Activated T-cell treated with anti-CD3 and anti-CD28 coated beads for 1 hour (primary cell): ENCODE measurements around the gene NAXE.
A peak's percentile ranks its signal among the peaks of the same experiment; 100 is the strongest.
"Not testable (repeated sequence)": the region's sequence is repeated elsewhere in the genome, so short reads cannot be mapped to it uniquely, and the experiment has no call there.

Source experiments
- DNase-seq: peaks from one replicate; pipeline ENCODE4 v3.0.0-alpha.2; 2020; ENCODE audit warnings: low read depth

The NAXE gene

DNA sequence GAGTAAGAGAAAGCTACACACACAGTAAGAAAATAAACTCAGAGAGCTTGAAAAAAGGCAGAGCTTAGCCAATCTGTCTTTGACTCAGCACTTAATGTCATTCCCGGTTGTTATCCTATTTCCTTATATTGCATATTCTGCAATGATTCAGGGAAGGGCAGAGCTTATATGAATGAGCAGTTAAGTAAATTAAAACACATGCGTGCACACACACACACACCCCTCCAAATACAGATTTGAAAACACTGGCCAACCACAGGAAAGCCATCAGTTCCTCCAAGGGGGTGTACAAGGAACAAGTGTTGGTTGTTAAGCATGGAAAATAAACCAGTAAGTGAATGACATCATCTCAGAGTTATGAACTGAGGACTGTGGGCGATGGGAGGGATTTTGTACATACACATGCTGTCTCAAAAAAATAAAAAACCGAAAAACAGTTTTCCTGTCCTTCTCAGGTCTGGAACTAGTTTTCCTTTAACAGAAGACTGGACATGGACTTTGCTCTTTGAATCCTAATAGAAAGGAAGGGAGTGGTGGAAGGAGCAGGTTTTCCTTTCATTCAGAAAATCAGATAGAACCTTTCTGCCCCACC, 20.2 kb upstream of the NAXE start:
- DNase-seq: no peak

DNA sequence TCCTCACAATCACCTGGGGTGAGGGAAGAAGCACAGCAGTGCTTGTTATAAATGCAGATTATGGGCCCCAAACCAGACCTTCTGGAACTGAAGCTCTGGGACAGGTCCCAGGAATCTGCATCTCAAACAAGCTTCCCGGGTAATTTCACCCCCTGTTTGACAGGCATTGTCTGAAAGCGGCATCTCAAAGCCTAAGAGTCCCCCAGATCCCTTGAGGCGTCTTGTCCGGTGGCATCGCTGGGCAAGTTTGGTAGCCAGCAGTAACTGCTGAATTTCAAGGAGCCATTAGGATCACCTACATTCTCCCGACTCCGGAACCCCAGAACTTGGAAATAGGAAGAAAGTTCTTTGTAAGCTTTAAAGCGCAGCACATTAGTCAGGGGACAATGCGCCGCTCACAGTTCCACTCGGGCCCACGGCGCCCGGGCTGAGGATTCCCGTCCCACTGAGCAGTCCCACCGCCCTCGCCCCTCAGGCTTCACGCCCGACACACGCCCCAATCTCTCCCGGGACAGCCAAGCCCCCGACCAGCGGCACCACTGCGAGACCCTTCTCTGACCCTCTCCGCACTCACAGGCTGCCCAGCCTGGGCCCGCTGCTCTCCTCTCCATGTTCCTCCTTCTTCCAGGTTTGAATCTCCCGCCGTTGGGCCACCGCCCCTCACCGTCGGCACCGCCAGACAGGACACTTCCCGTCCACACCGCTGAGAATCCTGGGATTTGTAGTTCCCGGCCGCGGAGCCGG, 19.5 kb upstream of the NAXE start, which contains the start of gene IQGAP3:
IQGAP3 (minus strand) TSS at position 647 of the 744 bp plus-strand sequence; CDS start at position 611, 36 bp downstream.
- DNase-seq: peak; percentile 46

DNA sequence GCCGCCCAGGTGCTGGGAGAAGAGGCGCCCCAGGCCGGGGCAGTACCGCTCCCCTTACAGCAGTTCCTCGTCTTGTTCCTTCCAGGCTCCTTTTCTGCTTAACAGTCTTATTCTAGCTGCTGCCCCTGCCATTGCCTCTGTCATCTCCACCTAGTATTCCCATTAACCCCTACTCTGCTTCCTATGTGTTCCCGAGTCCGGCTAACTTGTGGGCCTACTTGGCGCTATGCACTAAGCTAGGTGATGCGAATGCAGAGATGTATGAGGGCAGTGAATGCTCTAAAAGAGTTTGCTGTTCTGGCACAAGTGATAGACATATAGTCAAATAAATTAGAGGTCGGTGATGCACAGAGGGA, 18.9 kb upstream of the NAXE start:
- DNase-seq: no peak

- no peak for DNase-seq
Measured at GRCh38 chr1:156574039-156574633, 17.4 kb upstream of the NAXE start.

- no peak for DNase-seq
Measured at GRCh38 chr1:156577550-156577949, 14.0 kb upstream of the NAXE start.

- DNase-seq: no peak
Measured at GRCh38 chr1:156578055-156578454, 13.5 kb upstream of the NAXE start.

DNA sequence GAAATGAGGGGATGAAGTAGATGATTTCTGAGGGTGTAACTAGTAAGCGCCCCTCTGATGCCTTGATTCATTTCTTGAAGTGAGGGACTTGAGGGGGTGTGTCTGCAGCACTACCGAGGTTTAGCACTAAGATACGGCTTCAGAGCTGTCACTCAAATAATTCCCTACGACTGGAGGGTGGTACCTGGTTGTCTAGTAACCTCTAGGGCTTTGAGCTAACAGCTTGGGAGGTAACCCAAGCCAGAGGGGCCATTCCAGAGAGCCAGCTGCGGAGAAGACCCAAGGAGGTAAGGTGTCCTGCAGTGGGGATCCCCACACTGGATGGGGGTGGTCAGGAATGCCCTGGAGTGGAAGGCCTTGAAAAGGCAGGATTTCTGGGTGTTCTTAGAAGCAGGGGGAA, 12.1 kb upstream of the NAXE start, which contains the start of gene TTC24:
TTC24 (plus strand) TSS at position 252 of the 400 bp plus-strand sequence. CDS start 1,642 bp downstream, outside the sequence.
- no peak for DNase-seq

- peak; percentile 18 for DNase-seq
Measured at GRCh38 chr1:156581661-156582387, 9.8 kb upstream of the NAXE start.

DNA sequence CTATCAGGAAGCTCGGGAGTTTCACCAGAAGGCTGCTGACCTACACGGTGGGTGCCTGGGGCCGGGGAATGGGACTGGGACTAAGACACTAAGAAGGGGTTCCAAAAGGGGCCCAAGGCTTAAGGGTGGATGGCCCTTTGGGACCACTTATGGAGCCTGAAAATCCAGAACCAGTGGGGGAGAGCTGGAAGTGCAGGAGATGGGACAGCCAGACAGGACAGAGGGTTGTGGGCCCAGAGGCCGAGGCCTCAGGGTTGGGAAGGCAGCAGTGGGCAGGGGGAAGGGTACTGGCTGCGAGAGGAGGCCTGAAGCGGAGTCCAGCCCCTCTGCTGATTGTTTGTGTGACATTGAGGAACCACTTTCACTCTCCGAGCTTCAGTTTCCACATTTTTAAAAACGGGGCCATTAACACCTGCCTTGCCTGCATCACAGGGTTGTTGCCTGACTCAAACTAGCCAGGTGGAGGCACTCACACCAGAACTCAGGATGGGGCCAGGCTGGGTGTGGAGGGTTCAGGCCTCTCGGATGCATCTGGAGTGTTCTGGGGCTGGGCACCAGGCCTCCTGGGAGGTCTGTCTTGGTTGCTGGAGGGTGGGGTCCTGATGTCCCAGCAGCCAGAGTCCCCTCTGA, 9.1 kb upstream of the NAXE start:
- no peak for DNase-seq

GRCh38 chr1:156583821-156584622, 7.6 kb upstream of the NAXE start:
- peak; percentile 64 for DNase-seq

DNA sequence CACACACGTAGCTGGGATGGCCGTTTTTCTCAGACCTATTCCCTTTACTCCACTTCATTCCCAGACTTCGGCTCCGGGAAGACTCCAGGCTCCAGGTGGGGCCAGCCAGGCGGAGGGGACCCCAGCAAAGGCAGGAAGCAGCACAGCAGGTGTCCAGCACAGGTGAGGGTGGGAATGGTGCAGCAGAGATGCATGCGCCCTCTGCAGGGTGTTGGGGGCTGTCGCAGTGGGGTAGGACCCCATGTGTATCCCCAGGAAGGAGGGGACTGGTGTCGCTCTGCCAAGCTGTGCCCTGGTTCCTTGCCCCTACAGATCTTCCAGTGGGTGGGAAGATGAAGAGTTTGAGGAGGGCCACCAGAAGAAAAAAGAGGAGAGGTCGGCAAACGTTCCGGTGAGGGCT, 6.8 kb upstream of the NAXE start:
- DNase-seq: no peak

GRCh38 chr1:156586323-156586722, 5.3 kb upstream of the NAXE start:
- no peak for DNase-seq

DNA sequence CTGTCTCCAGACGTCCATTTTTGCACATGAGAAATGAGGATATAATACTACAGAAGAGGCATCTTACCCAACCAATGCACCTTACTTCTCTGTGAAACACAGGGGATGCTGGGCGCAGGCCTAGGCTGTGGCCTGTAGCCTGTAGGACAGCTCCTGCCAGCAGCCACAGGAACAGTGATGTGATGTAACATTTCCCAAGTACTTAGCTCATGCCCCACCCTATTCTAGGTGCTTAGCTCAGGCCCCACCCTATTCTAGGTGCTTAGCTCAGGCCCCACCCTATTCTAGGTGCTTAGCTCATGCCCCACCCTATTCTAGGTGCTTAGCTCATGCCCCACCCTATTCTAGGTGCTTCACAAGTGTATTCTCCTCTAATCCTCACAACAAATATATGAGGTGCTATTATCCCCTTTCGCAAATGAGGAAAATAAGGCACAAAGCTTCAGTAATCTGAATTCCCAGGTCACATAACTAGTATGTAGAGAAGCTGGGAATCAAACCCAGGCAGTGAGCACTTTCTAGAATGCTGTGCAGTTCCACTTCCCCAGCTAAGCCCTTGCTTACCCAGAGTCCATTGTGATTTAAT, 4.6 kb upstream of the NAXE start:
- no peak for DNase-seq

- DNase-seq: not testable (repeated sequence)
Measured at GRCh38 chr1:156587927-156588326, 3.6 kb upstream of the NAXE start.

GRCh38 chr1:156589546-156589945, 2.0 kb upstream of the NAXE start:
- no peak for DNase-seq

DNA sequence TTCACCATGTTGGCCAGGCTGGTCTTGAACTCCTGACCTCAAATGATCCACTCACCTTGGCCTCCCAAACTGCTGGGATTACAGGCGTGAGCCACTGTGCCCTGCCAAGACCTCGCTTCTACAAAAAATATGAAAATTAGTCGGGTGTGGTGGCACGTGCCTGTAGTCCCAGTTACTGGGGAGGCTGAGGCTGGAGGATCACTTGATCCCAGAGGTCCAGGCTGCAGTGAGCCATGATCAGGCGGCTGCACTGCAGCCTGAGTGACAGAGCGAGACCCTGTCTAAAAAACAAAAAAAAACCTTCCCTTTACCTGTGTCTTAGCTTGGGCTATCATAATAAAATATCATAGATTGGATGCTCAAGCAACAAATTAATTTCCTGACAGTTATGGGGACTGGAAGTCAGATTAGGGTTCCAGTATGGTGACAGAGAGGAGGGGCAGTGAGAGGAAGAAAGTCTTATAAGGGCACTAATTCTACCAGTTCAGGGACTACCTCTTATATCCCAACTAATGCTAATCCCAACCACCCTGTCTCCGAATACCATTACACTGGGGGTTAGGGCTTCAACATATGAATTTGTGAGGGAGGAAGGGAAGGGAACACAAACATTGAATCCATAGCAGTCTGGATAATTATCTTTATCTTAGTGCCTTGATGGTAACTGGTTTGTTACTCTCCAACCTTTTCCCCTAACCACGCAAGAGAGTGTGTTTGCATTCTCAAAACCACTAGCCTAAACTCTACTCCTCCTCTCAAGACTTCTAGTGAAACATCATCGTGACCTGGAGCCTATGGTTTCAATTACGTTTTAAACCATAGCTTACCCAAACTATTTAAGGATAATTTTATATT, 1.0 kb upstream of the NAXE start:
- no peak for DNase-seq

- DNase-seq: no peak
Measured at GRCh38 chr1:156591181-156591431, 470 bp upstream of the NAXE start.

- no peak for DNase-seq
Measured at GRCh38 chr1:156592158-156592909, 758 bp downstream of the NAXE start.

DNA sequence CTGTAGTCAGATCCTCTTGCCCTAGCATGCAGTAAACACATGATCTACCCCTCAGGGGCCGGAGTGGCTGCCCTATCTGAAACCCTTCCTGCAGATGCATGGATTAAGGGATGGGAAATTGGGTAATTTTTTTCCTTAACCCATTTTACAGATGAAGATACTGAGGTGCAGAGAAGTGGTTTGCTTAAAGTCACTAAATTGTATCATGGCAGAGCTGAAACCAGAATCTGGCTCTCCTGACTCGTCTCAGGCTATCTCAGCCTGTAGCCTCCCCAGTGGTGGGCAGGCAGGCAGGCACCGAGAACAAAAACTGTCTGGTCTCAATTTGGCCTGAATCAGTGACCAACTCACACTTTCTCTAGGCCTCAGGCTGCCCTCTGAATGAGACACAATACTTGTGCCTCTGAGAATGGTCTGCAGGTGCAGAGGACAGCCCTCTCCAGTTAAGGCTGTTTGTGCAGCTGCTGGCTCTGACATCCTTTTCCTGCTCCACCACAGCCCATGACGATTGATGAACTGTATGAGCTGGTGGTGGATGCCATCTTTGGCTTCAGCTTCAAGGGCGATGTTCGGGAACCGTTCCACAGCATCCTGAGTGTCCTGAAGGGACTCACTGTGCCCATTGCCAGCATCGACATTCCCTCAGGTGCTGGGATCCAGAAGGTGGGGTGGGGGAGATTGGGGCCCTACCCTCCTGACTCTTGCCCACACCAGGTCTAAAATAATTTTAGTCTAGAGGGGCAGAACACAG, 1.5 kb downstream of the NAXE start:
- DNase-seq: no peak
